GM23248 (cell line): ENCODE data around the gene OR14I1.

ENCODE experiments used
- EZH2 ChIP-seq: fragments of 200-600 bp; sonication (generic); IDR thresholded peaks from 2 replicates; pipeline ENCODE4 v1.6.1; 2018; ENCODE audit warnings: antibody characterized with exemption, mild to moderate bottlenecking; ENCODE audit not compliant: insufficient read depth, poor library complexity, severe bottlenecking
- EZH2phosphoT487 ChIP-seq: fragments of 200-600 bp; sonication (generic); IDR thresholded peaks from 2 replicates; pipeline ENCODE4 v1.6.1; 2018; ENCODE audit warnings: antibody characterized with exemption, moderate library complexity, mild to moderate bottlenecking, low read depth; ENCODE audit not compliant: insufficient read depth

DNA sequence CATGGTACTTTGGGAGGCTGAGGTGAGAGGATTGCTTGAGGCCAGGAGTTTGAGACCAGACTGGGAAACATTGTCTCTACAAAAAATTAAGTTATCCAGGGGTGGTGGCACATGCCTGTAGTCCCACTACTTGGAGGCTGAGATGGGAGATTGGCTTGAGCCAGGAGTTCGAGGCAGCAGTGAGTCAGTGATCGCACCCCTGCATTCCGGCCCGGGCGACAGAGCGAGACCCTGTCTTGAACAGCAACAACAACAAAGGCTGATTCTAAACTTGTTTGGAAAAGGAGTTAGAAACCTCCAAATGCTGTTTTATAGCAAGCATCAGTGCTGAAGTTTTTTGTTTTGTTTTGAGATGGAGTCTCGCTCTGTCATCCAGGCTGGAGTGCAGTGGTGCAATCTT, 38.3 kb upstream of the OR14I1 start:
- no peak for TF ChIP-seq EZH2
- TF ChIP-seq EZH2phosphoT487: no peak
